WTC11 (cell line): ENCODE measurements around the gene NPHP3. TPM values are rescaled to one million over a fixed set of nuclear protein-coding genes. Genes with fewer than 3 reads are reported as not detected.

Experiments
- ATAC-seq: fragments of 200-7000 bp; cut with Tn5 transposase; 2 replicates; pipeline ENCODE4 v1.10.0; 2021; ENCODE audit warnings: mild to moderate bottlenecking, moderate library complexity
- CTCF ChIA-PET: fragments of 300-600 bp; sonication (Branson Sonifier 250); formaldehyde crosslinking; loops from one replicate; lab custom pipeline; 2021; ENCODE audit warnings: antibody characterized with exemption; lab: Charles Lee
- POLR2A ChIA-PET: fragments of 350-600 bp; sonication (Branson Sonifier 250); formaldehyde crosslinking; loops from one replicate; lab custom pipeline; 2021; ENCODE audit warnings: antibody characterized with exemption; lab: Charles Lee
- DNase-seq: peaks from one replicate; pipeline ENCODE4 v3.0.0; 2021; ENCODE audit warnings: low spot score
- H3K27ac Mint-ChIP-seq: 2 replicates; pipeline ENCODE4 v1.8.0; 2021; ENCODE audit warnings: mixed read lengths
- H3K27me3 Mint-ChIP-seq: 2 replicates; pipeline ENCODE4 v1.8.0; 2021; ENCODE audit warnings: low read depth, mild to moderate bottlenecking, moderate library complexity, mixed read lengths
- H3K36me3 Mint-ChIP-seq: 2 replicates; pipeline ENCODE4 v1.8.0; 2021; ENCODE audit warnings: mixed read lengths
- H3K4me1 Mint-ChIP-seq: 2 replicates; pipeline ENCODE4 v1.8.0; 2022; ENCODE audit warnings: mixed read lengths
- H3K4me3 Mint-ChIP-seq: 2 replicates; pipeline ENCODE4 v1.8.0; 2021; ENCODE audit warnings: mild to moderate bottlenecking, moderate library complexity, mixed read lengths
- H3K9me3 Mint-ChIP-seq: 2 replicates; pipeline ENCODE4 v1.8.0; 2021; ENCODE audit warnings: mixed read lengths
- ATF6 ChIP-seq: sonication (generic); formaldehyde crosslinking; IDR thresholded peaks from 2 replicates; pipeline ENCODE4 v1.8.1; 2023; ENCODE audit warnings: mild to moderate bottlenecking, missing genetic modification reagents
- CBFB ChIP-seq: sonication (generic); formaldehyde crosslinking; IDR thresholded peaks from 2 replicates; pipeline ENCODE4 v1.8.1; 2022; ENCODE audit warnings: mild to moderate bottlenecking, low read depth, missing genetic modification reagents
- CTCF ChIP-seq: fragments of 200-600 bp; IDR thresholded peaks from 2 replicates; pipeline ENCODE4 v1.8.0; 2022; ENCODE audit warnings: antibody characterized with exemption
- ERG ChIP-seq: fragments of 250-450 bp; sonication (Bioruptor Pico); IDR thresholded peaks from 2 replicates; pipeline ENCODE4 v1.8.0; 2021; ENCODE audit warnings: mild to moderate bottlenecking
- FOXP4 ChIP-seq: sonication (generic); formaldehyde crosslinking; IDR thresholded peaks from 2 replicates; pipeline ENCODE4 v1.8.0; 2022; ENCODE audit warnings: mild to moderate bottlenecking, missing genetic modification reagents
- IRF1 ChIP-seq: sonication (generic); formaldehyde crosslinking; IDR thresholded peaks from 2 replicates; pipeline ENCODE4 v1.8.0; 2023; ENCODE audit warnings: missing genetic modification reagents
- JUN ChIP-seq: sonication (generic); formaldehyde crosslinking; IDR thresholded peaks from 2 replicates; pipeline ENCODE4 v1.8.0; 2023; ENCODE audit warnings: mild to moderate bottlenecking, missing genetic modification reagents
- KAT7 ChIP-seq: sonication (generic); formaldehyde crosslinking; IDR thresholded peaks from 2 replicates; pipeline ENCODE4 v1.8.1; 2023; ENCODE audit warnings: missing genetic modification reagents, mild to moderate bottlenecking, borderline replicate concordance
- MYBL2 ChIP-seq: sonication (generic); formaldehyde crosslinking; IDR thresholded peaks from 2 replicates; pipeline ENCODE4 v1.8.1; 2023; ENCODE audit warnings: mild to moderate bottlenecking, moderate library complexity, missing genetic modification reagents
- SMAD4 ChIP-seq: sonication (generic); formaldehyde crosslinking; IDR thresholded peaks from 2 replicates; pipeline ENCODE4 v1.8.0; 2022; ENCODE audit warnings: mild to moderate bottlenecking, missing genetic modification reagents
- TCF7 ChIP-seq: sonication (generic); formaldehyde crosslinking; IDR thresholded peaks from 2 replicates; pipeline ENCODE4 v1.8.0; 2022; ENCODE audit warnings: mild to moderate bottlenecking, low read depth, missing genetic modification reagents, moderate library complexity
- ZNF219 ChIP-seq: sonication (generic); formaldehyde crosslinking; IDR thresholded peaks from 2 replicates; pipeline ENCODE4 v1.8.0; 2023; ENCODE audit warnings: missing genetic modification reagents, mild to moderate bottlenecking, borderline replicate concordance
- ZNF232 ChIP-seq: sonication (generic); formaldehyde crosslinking; IDR thresholded peaks from 2 replicates; pipeline ENCODE4 v1.8.0; 2022; ENCODE audit warnings: mild to moderate bottlenecking, missing genetic modification reagents
- ZNF423 ChIP-seq: fragments of 250-450 bp; sonication (Bioruptor Pico); IDR thresholded peaks from 2 replicates; pipeline ENCODE4 v2.1.2; 2022; ENCODE audit warnings: mild to moderate bottlenecking, moderate library complexity
- total RNA-seq: library from RNA; stranded (reverse); gene quantifications from 3 replicates; pipeline ENCODE4 v1.2.3, GENCODE V29; 2021

NPHP3 gene
- total RNA-seq, 1 experiment from 2014 or later, result 15.4 TPM

- TF ChIP-seq ZNF232 (CRISPR knock-in tag) (no peak), CBFB (CRISPR knock-in tag) (no peak), ZNF219 (CRISPR knock-in tag) (no peak), CTCF (no peak)
Observed at GRCh38 chr3:132655471-132655870, 66.7 kb downstream of the NPHP3 start (continued).

GRCh38 chr3:132654721-132655120 is 67.5 kb downstream of the NPHP3 start:
- DNase-seq (no peak), ATAC-seq (no peak)
- peaks cover 9% of the 10 kb centered on the region for H3K4me1 Mint-ChIP-seq
- ChIA-PET CTCF (no interaction called here), POLR2A (no interaction called here)
- no peak overlapping the region for H3K4me3 Mint-ChIP-seq
- H3K27me3 Mint-ChIP-seq, result no peaks in the 10 kb centered on the region
- H3K27ac Mint-ChIP-seq, result no peak overlapping the region
- H3K9me3 Mint-ChIP-seq, result no peaks in the 10 kb centered on the region
- TF ChIP-seq IRF1 (CRISPR knock-in tag), result no peak
- no peak for TF ChIP-seq SMAD4 (CRISPR knock-in tag)
- TF ChIP-seq FOXP4, result no peak
- TF ChIP-seq TCF7 (CRISPR knock-in tag), result no peak
- H3K36me3 Mint-ChIP-seq, result no peaks in the 10 kb centered on the region

GRCh38 chr3:132654190-132654589 is 68.0 kb downstream of the NPHP3 start:
- H3K4me3 Mint-ChIP-seq, result no peak overlapping the region
- no peaks in the 10 kb centered on the region for H3K9me3 Mint-ChIP-seq
- CTCF ChIA-PET, result no interaction called here
- DNase-seq (no peak), ATAC-seq (no peak)
- no peaks in the 10 kb centered on the region for H3K36me3 Mint-ChIP-seq
- POLR2A ChIA-PET, result no interaction called here
- peaks cover 9% of the 10 kb centered on the region for H3K4me1 Mint-ChIP-seq
- no peaks in the 10 kb centered on the region for H3K27me3 Mint-ChIP-seq
- no peak overlapping the region for H3K27ac Mint-ChIP-seq
- TF ChIP-seq KAT7 (CRISPR knock-in tag) (no peak), ZNF423 (CRISPR knock-in tag) (no peak), IRF1 (CRISPR knock-in tag) (no peak), ATF6 (no peak), ZNF232 (CRISPR knock-in tag) (no peak), JUN (CRISPR knock-in tag) (no peak)

GRCh38 chr3:132652640-132653270 is 69.5 kb downstream of the NPHP3 start:
- ATAC-seq (no peak), DNase-seq (no peak)
- POLR2A ChIA-PET, result no interaction called here
- no peaks in the 10 kb centered on the region for H3K9me3 Mint-ChIP-seq
- CTCF ChIA-PET, result no interaction called here
- H3K4me3 Mint-ChIP-seq, result no peak overlapping the region
- H3K27ac Mint-ChIP-seq, result no peak overlapping the region
- no peaks in the 10 kb centered on the region for H3K4me1 Mint-ChIP-seq
- no peak for TF ChIP-seq MYBL2 (CRISPR knock-in tag)
- no peak for TF ChIP-seq ERG (CRISPR knock-in tag)
- TF ChIP-seq, all 79 proteins: peak for 0
- no peaks in the 10 kb centered on the region for H3K36me3 Mint-ChIP-seq
- no peaks in the 10 kb centered on the region for H3K27me3 Mint-ChIP-seq
